ENCODE data around the gene FGFR2. TPM values are rescaled to one million over a fixed set of nuclear protein-coding genes. Genes with fewer than 3 reads are reported as not detected.

Gene FGFR2
- total and polyA plus RNA-seq, 2 of the 4 experiments (the other 2 are of a cell fraction): not detected

DNA sequence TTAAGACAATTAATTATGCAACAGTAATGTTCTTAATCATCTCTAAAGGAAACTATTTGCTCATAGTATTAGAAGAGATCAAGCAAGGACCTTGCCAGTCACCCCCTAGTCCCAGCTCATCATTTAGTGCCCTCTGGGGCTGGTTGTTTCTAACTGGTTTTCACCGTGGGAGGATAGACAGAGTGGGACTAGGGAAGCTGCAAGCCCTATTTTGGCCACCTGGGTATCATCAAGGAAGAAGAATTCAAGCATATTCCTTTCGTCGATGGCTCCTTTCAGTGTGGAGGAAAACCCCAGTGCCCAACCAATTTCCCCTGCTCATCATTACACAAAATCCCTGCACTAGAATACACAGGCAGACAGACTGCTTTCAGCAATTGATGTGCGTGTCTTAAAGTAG is 30.6 kb upstream of the FGFR2 start:
- Histone ChIP-seq H3K14ac (replicated peaks; ENCODE audit: low read depth, low read length) (no peak overlapping the region), H3K9me1 (ENCODE audit: insufficient read depth, low read length) (no peaks in the 10 kb centered on the region), H3K23ac (ENCODE audit: low read depth, low read length) (no peak overlapping the region), H4K20me1 (ENCODE audit: insufficient read depth, low read length) (no peaks in the 10 kb centered on the region), H2BK5ac (ENCODE audit: low read depth, low read length, poor library complexity, severe bottlenecking) (no peak overlapping the region), H3K18ac (ENCODE audit: low read depth, low read length) (no peak overlapping the region), H4K91ac (ENCODE audit: insufficient read depth, low read depth, low read length) (no peak overlapping the region), H3K4me3 (ENCODE audit: insufficient read depth, low read depth, low read length) (no peak overlapping the region), H2BK15ac (ENCODE audit: low read depth, low read length) (no peak overlapping the region), H4K5ac (ENCODE audit: low read depth, low read length) (no peak overlapping the region), H2AK9ac (replicated peaks; ENCODE audit: low read depth, low read length, poor library complexity) (no peak overlapping the region), H3K4me1 (ENCODE audit: control insufficient read depth, insufficient read depth, low read length) (no peaks in the 10 kb centered on the region), H3K27ac (ENCODE audit: insufficient read depth, low read length) (no peak overlapping the region), H3K4me2 (ENCODE audit: low read depth, low read length) (no peak overlapping the region), H2BK20ac (ENCODE audit: low read depth, low read length) (no peak overlapping the region), H3K27me3 (ENCODE audit: control insufficient read depth, insufficient read depth, low read length) (no peaks in the 10 kb centered on the region), H2AK5ac (ENCODE audit: low read depth, low read length) (no peak overlapping the region), H2BK120ac (ENCODE audit: low read depth, low read length) (no peak overlapping the region), H3K56ac (ENCODE audit: extremely low read depth, insufficient read depth, low read length) (no peak overlapping the region), H2AFZ (replicated peaks; ENCODE audit: low read length, poor library complexity) (no peak overlapping the region), H4K8ac (ENCODE audit: low read depth in 2 of 2, low read length in 2 of 2) (no peak overlapping the region), H3K9ac (ENCODE audit: low read depth, low read length) (no peak overlapping the region), H3K36me3 (ENCODE audit: control insufficient read depth, insufficient read depth, low read length) (no peaks in the 10 kb centered on the region), H3K79me1 (ENCODE audit: low read depth in 1 of 2, low read length in 2 of 2) (no peaks in the 10 kb centered on the region), H3K4ac (ENCODE audit: low read depth, low read length) (no peak overlapping the region), H3K9me3 (ENCODE audit: control insufficient read depth, insufficient read depth, low read length) (peaks cover 8% of the 10 kb centered on the region)
- in situ Hi-C loops (cut with MboI; ENCODE audit: low sequenced_read_pairs): no loop called here
- no peak for ATAC-seq (ENCODE audit: low read depth)
- TF ChIP-seq MAFK (IDR thresholded peaks at IDR 0.05; ENCODE audit: low read depth, low read length) (no peak), FOS (IDR thresholded peaks at IDR 0.05; ENCODE audit: low read depth, low read length) (no peak), SMC3 (IDR thresholded peaks at IDR 0.05; ENCODE audit: low read depth, low read length) (no peak), RAD21 (IDR thresholded peaks at IDR 0.05; ENCODE audit: low read length) (no peak), RCOR1 (IDR thresholded peaks at IDR 0.05; ENCODE audit: insufficient replicate concordance, low read length) (no peak)
- BruUV-seq (replicated peaks): no TSS peak
- WGBS, 2 experiments (ENCODE audit: extremely low coverage in 2 of 2, insufficient read length in 1 of 2): 100% methylated on average over 1 of the region's 4 CpGs; no CpG with 5 or more reads in 1 of the 2 experiments
- intact Hi-C loops (cut with micrococcal nuclease): no loop called here
- CTCF ChIA-PET: no interaction called here
- DNase-seq: no peak
- dilution Hi-C loops (cut with HindIII; ENCODE audit: low sequenced_read_pairs, unreplicated experiment): no loop called here
- POLR2A ChIA-PET (ENCODE audit: unreplicated experiment): no interaction called here

All from IMR-90 (cell line).